Activated naive CD8-positive, alpha-beta T cell (primary cell): ENCODE data around the gene SLC2A6.

Experiments used
- H3K27ac Mint-ChIP-seq: one replicate; pipeline ENCODE4 v1.8.0; 2021; ENCODE audit warnings: mixed read lengths
- H3K27me3 Mint-ChIP-seq: one replicate; pipeline ENCODE4 v1.8.0; 2021; ENCODE audit warnings: mixed read lengths
- H3K36me3 Mint-ChIP-seq: one replicate; pipeline ENCODE4 v1.8.0; 2021; ENCODE audit warnings: mixed read lengths
- H3K4me1 Mint-ChIP-seq: one replicate; pipeline ENCODE4 v1.8.0; 2021; ENCODE audit warnings: low read depth, mixed read lengths
- H3K4me3 Mint-ChIP-seq: one replicate; pipeline ENCODE4 v1.8.0; 2021; ENCODE audit warnings: mild to moderate bottlenecking, mixed read lengths
- H3K9me3 Mint-ChIP-seq: one replicate; pipeline ENCODE4 v1.8.0; 2021; ENCODE audit warnings: low read depth, mixed read lengths

SLC2A6 gene

GRCh38 chr9:133468777-133469421 lies 10.0 kb downstream of the SLC2A6 start:
- no peak overlapping the region for H3K27ac Mint-ChIP-seq
- H3K9me3 Mint-ChIP-seq, result no peaks in the 10 kb centered on the region
- no peaks in the 10 kb centered on the region for H3K4me1 Mint-ChIP-seq
- no peaks in the 10 kb centered on the region for H3K36me3 Mint-ChIP-seq
- no peak overlapping the region for H3K4me3 Mint-ChIP-seq
- H3K27me3 Mint-ChIP-seq, result no peaks in the 10 kb centered on the region

- Mint-ChIP-seq H3K4me3 (no peak overlapping the region), H3K27ac (no peak overlapping the region), H3K27me3 (no peaks in the 10 kb centered on the region), H3K36me3 (no peaks in the 10 kb centered on the region), H3K4me1 (no peaks in the 10 kb centered on the region), H3K9me3 (no peaks in the 10 kb centered on the region)
These were observed 10.5 kb downstream of the SLC2A6 start for GRCh38 chr9:133468374-133468773.

GRCh38 chr9:133467101-133467500 lies 11.8 kb downstream of the SLC2A6 start:
- H3K4me1 Mint-ChIP-seq, result no peaks in the 10 kb centered on the region
- no peak overlapping the region for H3K4me3 Mint-ChIP-seq
- no peaks in the 10 kb centered on the region for H3K9me3 Mint-ChIP-seq
- H3K36me3 Mint-ChIP-seq, result no peaks in the 10 kb centered on the region
- H3K27me3 Mint-ChIP-seq, result no peaks in the 10 kb centered on the region
- no peak overlapping the region for H3K27ac Mint-ChIP-seq

GRCh38 chr9:133465984-133466383 lies 12.9 kb downstream of the SLC2A6 start:
- Mint-ChIP-seq H3K9me3 (no peaks in the 10 kb centered on the region), H3K36me3 (no peaks in the 10 kb centered on the region), H3K27ac (no peak overlapping the region), H3K4me1 (no peaks in the 10 kb centered on the region), H3K4me3 (no peak overlapping the region), H3K27me3 (no peaks in the 10 kb centered on the region)

- no peak overlapping the region for H3K27ac Mint-ChIP-seq
- no peaks in the 10 kb centered on the region for H3K9me3 Mint-ChIP-seq
- no peaks in the 10 kb centered on the region for H3K36me3 Mint-ChIP-seq
- H3K27me3 Mint-ChIP-seq, result no peaks in the 10 kb centered on the region
- H3K4me1 Mint-ChIP-seq, result no peaks in the 10 kb centered on the region
- H3K4me3 Mint-ChIP-seq, result no peak overlapping the region
These were observed 14.3 kb downstream of the SLC2A6 start for GRCh38 chr9:133464638-133465037.

GRCh38 chr9:133463864-133464615 lies 14.9 kb downstream of the SLC2A6 start:
- no peak overlapping the region for H3K27ac Mint-ChIP-seq
- H3K27me3 Mint-ChIP-seq, result no peaks in the 10 kb centered on the region
- no peak overlapping the region for H3K4me3 Mint-ChIP-seq
- peaks cover 4% of the 10 kb centered on the region for H3K4me1 Mint-ChIP-seq
- H3K9me3 Mint-ChIP-seq, result no peaks in the 10 kb centered on the region
- H3K36me3 Mint-ChIP-seq, result no peaks in the 10 kb centered on the region

GRCh38 chr9:133463234-133463863 lies 15.6 kb downstream of the SLC2A6 start:
- Mint-ChIP-seq H3K4me3 (no peak overlapping the region), H3K36me3 (no peaks in the 10 kb centered on the region), H3K27ac (no peak overlapping the region), H3K27me3 (no peaks in the 10 kb centered on the region), H3K9me3 (no peaks in the 10 kb centered on the region), H3K4me1 (peaks cover 6% of the 10 kb centered on the region)

- Mint-ChIP-seq H3K4me3 (no peak overlapping the region), H3K27me3 (no peaks in the 10 kb centered on the region), H3K4me1 (peaks cover 6% of the 10 kb centered on the region), H3K27ac (no peak overlapping the region), H3K36me3 (no peaks in the 10 kb centered on the region), H3K9me3 (no peaks in the 10 kb centered on the region)
These were observed 16.9 kb downstream of the SLC2A6 start for GRCh38 chr9:133461975-133462374.

GRCh38 chr9:133460405-133461175 lies 18.3 kb downstream of the SLC2A6 start:
- no peaks in the 10 kb centered on the region for H3K9me3 Mint-ChIP-seq
- peak overlapping the region; percentile 69 for H3K4me3 Mint-ChIP-seq
- H3K27ac Mint-ChIP-seq, result no peak overlapping the region
- no peaks in the 10 kb centered on the region for H3K27me3 Mint-ChIP-seq
- peaks cover 6% of the 10 kb centered on the region for H3K4me1 Mint-ChIP-seq
- H3K36me3 Mint-ChIP-seq, result no peaks in the 10 kb centered on the region

GRCh38 chr9:133459476-133460404 lies 19.2 kb downstream of the SLC2A6 start, which contains the start of gene CACFD1:
CACFD1 (plus strand) TSS chr9:133459978; CDS start chr9:133460067, 89 bp downstream.
- Mint-ChIP-seq H3K36me3 (no peaks in the 10 kb centered on the region), H3K9me3 (no peaks in the 10 kb centered on the region), H3K27ac (peak within 1 kb of the TSS; percentile 61)

GRCh38 chr9:133458643-133459312 lies 20.1 kb downstream of the SLC2A6 start:
- no peaks in the 10 kb centered on the region for H3K9me3 Mint-ChIP-seq

More at GRCh38 chr9:133459476-133460404, 19.2 kb downstream of the SLC2A6 start, which contains the start of gene CACFD1:
- no peaks in the 10 kb centered on the region for H3K27me3 Mint-ChIP-seq
- peaks cover 6% of the 10 kb centered on the region for H3K4me1 Mint-ChIP-seq
- peak within 1 kb of the TSS; percentile 82 for H3K4me3 Mint-ChIP-seq

GRCh38 chr9:133457748-133458147 lies 21.2 kb downstream of the SLC2A6 start:
- Mint-ChIP-seq H3K4me1 (peaks cover 6% of the 10 kb centered on the region), H3K27ac (no peak overlapping the region), H3K4me3 (no peak overlapping the region), H3K27me3 (no peaks in the 10 kb centered on the region), H3K9me3 (no peaks in the 10 kb centered on the region), H3K36me3 (no peaks in the 10 kb centered on the region)

More at GRCh38 chr9:133458643-133459312, 20.1 kb downstream of the SLC2A6 start:
- Mint-ChIP-seq H3K36me3 (no peaks in the 10 kb centered on the region), H3K27ac (no peak overlapping the region), H3K4me1 (peaks cover 6% of the 10 kb centered on the region), H3K27me3 (no peaks in the 10 kb centered on the region), H3K4me3 (peak overlapping the region; percentile 82)

- no peaks in the 10 kb centered on the region for H3K36me3 Mint-ChIP-seq
- H3K4me1 Mint-ChIP-seq, result peaks cover 6% of the 10 kb centered on the region
- H3K27me3 Mint-ChIP-seq, result no peaks in the 10 kb centered on the region
- H3K4me3 Mint-ChIP-seq, result no peak overlapping the region
- no peaks in the 10 kb centered on the region for H3K9me3 Mint-ChIP-seq
- H3K27ac Mint-ChIP-seq, result no peak overlapping the region
These were observed 21.7 kb downstream of the SLC2A6 start for GRCh38 chr9:133457233-133457632.
